Neural cell (in vitro differentiated cells): ENCODE measurements around the gene HOMER2.

ENCODE experiments used
- CTCF ChIP-seq: fragments of 450-650 bp; IDR thresholded peaks from 2 replicates; pipeline ENCODE4 v1.5.1; 2014; ENCODE audit warnings: antibody characterized with exemption, mild to moderate bottlenecking, moderate library complexity; ENCODE audit not compliant: poor library complexity, severe bottlenecking
- EP300 ChIP-seq: fragments of 450-650 bp; conservative IDR thresholded peaks from 2 replicates; pipeline ENCODE4 v1.6.1; 2014; ENCODE audit warnings: antibody characterized with exemption, mild to moderate bottlenecking, moderate library complexity; ENCODE audit not compliant: poor library complexity, severe bottlenecking
- EZH2 ChIP-seq: fragments of 200-600, 300-800 bp; shearing (Covaris generic), sonication (generic); IDR thresholded peaks from 2 replicates; pipeline ENCODE4 v1.6.1; 2014; ENCODE audit warnings: antibody characterized with exemption, low read length, borderline replicate concordance, mild to moderate bottlenecking; ENCODE audit not compliant: insufficient read depth, poor library complexity, severe bottlenecking
- MXI1 ChIP-seq: fragments of 450-650 bp; conservative IDR thresholded peaks from 2 replicates; pipeline ENCODE4 v1.6.1; 2014; ENCODE audit warnings: antibody characterized with exemption, mild to moderate bottlenecking; ENCODE audit not compliant: poor library complexity, severe bottlenecking
- POLR2AphosphoS5 ChIP-seq: IDR thresholded peaks from 2 replicates; pipeline ENCODE4 v1.6.1; 2012
- RAD21 ChIP-seq: fragments of 450-650 bp; conservative IDR thresholded peaks from 2 replicates; pipeline ENCODE4 v1.6.1; 2014; ENCODE audit warnings: antibody characterized with exemption, mild to moderate bottlenecking, moderate library complexity
- REST ChIP-seq: IDR thresholded peaks from 2 replicates; pipeline ENCODE4 v1.6.1; 2012; ENCODE audit warnings: borderline replicate concordance
- SMC3 ChIP-seq: fragments of 450-650 bp; conservative IDR thresholded peaks from 2 replicates; pipeline ENCODE4 v1.6.1; 2014; ENCODE audit warnings: antibody characterized with exemption, mild to moderate bottlenecking, moderate library complexity; ENCODE audit not compliant: poor library complexity
- TAF1 ChIP-seq: IDR thresholded peaks from 2 replicates; pipeline ENCODE4 v1.6.1; 2012; ENCODE audit warnings: low read depth

GRCh38 chr15:82840166-82840565, 112.4 kb downstream of the HOMER2 start:
- no peak for TF ChIP-seq POLR2AphosphoS5
- TF ChIP-seq REST, result no peak
- TF ChIP-seq CTCF, result no peak
- TF ChIP-seq EP300, result no peak
- TF ChIP-seq MXI1, result no peak
- no peak for TF ChIP-seq EZH2
- no peak for TF ChIP-seq SMC3
- TF ChIP-seq TAF1, result no peak
- no peak for TF ChIP-seq RAD21
